ENCODE measurements around the gene GPR137.

DNA sequence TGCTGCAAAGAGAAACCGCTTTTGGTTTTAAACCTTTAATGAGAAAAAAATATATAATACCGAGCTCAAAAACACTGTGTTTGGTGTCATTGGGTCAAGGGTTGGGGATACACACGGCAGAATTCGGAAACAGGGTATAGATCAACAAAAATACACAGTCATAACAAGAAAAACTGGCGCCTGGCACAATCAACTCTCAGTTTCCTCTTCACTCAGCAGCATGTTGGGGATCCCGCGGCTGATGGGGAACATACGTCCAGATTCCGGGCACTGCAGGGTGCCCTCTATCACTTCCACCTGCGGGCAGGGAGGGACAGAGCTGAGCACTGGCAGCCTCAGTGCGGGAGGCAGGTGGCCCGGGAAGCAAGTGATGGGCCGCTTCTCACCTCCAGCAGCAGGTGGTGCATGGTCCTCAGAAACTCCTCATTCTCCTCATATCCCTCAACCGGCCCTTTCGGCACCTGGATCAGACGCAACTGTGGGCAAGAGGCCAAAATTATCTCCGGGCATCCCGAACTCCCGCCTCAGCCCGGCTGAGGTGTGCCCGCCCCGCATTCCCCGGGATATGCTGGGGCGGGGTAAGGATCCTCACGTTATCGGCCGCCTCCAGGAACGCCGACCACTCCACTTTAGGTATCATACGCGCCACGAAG is 31.1 kb downstream of the GPR137 start:
- TF ChIP-seq POLR2A (IDR thresholded peaks at IDR 0.05; ENCODE audit: low read depth, low read length) (no peak), SPI1 (IDR thresholded peaks at IDR 0.05; ENCODE audit: low read depth, low read length) (no peak), POLR2AphosphoS5 (IDR thresholded peaks at IDR 0.05; ENCODE audit: low read depth, low read length) (no peak; the same call in 1 of the 2 replicates)
